ENCODE data around the gene B4GALT1.
A peak's percentile ranks its signal among the peaks of the same experiment; 100 is the strongest.

Gene B4GALT1, protein sequence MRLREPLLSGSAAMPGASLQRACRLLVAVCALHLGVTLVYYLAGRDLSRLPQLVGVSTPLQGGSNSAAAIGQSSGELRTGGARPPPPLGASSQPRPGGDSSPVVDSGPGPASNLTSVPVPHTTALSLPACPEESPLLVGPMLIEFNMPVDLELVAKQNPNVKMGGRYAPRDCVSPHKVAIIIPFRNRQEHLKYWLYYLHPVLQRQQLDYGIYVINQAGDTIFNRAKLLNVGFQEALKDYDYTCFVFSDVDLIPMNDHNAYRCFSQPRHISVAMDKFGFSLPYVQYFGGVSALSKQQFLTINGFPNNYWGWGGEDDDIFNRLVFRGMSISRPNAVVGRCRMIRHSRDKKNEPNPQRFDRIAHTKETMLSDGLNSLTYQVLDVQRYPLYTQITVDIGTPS

GRCh38 chr9:33167084-33167971 lies at the start of gene B4GALT1:
B4GALT1 (minus strand) TSS chr9:33167336; CDS start chr9:33167169, 167 bp downstream.
- DNase-seq (ENCODE audit: low read depth in 3 of 3) = peak; percentile 96 to 98 (median 96)

DNA sequence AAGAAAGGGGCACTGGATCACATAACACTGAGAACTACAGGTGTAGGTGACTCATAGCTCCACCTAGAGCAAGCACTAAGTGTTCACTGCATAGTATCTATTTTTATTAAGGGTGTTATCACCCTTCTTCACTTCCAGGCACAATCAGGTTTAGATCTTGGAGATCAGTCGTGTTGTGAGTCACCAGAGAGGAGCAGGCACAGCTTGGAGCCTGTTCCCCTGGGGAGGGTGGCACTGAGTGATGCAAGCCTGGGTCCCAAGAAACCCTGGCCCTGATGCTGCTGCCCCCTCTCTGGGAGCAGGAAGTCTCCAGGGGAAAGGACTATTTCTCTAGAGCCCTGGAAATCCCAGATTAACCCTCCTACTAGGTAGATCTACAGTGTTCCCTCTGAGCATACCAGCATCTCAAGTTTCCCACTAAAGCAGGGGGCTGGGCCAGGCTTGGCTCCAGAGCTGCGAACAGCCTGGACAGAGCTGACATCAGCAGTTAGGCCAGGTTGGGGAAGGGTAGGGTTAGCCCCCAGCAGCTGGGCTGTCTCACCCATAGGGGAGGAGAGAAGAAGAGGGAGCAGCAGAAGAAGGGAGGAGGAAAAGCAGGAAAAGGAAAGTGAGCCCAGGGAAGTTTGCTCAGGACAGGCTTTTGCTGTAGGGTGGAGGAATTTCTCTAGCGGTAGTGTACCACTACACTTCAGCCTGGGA lies 44.7 kb upstream of the B4GALT1 start:
- DNase-seq (ENCODE audit: low read depth in 3 of 3) = no peak

DNA sequence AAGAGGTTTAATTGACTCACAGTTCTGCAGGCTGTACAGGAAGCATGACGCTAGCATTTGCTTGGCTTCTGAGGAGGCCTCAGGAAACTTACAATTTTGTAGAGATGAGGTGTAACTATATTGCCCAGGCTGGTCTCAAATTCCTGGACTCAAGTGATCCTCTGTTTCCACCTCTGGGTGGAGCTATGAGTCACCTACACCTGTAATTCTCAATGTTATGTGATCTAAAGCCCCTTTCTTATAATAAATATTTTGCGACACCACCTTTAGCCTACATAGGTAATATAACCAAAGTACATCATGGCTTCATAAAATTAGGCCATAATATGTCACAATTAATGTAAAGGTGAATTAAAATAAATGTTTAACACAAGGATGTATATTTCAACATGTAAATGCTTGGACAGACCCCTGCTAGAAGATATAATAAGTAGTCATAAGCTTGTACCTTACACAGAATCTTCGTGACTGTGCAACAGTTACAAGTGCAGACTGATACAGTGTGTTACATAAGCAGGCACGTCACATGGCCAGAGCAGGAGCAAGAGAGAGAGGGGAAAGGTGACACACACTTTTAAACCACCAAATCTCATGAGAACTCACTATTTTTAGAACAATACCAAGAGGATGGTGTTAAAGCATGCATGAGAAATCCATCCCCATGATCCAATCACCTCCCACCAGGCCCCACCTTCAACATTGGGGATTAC lies 43.0 kb upstream of the B4GALT1 start:
- DNase-seq (ENCODE audit: low read depth in 3 of 3) = no peak

DNA sequence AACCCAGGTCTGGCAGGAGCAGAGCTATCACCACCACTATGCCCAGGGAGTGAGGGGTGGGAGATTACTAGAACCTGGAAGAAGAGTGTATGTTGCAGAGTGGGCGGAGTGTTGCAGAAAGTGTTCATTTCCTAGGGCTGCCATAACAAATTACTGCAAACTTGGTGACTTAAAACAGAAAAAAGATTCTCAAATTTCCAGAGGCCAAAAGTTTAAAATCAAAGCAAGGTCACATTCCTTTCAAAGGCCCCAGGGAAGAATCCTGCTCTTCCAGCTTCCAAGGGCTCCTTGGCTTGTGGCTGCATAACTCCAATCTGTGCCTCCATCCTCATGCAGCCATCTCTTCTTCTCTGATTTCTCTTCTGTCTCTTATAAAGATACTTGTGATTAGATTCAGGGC lies 42.3 kb upstream of the B4GALT1 start:
- no peak for DNase-seq (ENCODE audit: low read depth in 3 of 3)

- DNase-seq (ENCODE audit: low read depth in 3 of 3) = no peak
Observed at GRCh38 chr9:33202552-33203201, 35.5 kb upstream of the B4GALT1 start.

DNA sequence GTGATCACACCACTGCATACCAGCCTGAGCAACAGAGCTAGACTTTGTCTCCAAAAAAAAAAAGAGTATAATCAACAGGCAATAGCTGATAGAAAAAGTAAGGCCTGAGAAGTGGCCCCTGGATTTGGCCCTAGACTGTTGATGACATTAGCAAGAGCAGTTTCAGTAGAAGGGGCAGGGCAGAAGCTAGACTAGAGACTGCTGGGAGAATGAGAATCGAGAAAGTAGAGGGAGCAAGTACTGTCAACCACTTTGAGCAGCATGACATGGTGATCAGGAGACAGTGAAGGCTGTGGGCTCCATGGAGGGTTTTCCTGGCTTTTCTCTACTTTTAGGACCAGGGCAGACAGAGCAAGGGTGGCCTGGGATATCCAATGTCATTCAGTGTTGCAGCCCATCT lies 34.9 kb upstream of the B4GALT1 start:
- DNase-seq (ENCODE audit: low read depth in 3 of 3) = no peak

DNA sequence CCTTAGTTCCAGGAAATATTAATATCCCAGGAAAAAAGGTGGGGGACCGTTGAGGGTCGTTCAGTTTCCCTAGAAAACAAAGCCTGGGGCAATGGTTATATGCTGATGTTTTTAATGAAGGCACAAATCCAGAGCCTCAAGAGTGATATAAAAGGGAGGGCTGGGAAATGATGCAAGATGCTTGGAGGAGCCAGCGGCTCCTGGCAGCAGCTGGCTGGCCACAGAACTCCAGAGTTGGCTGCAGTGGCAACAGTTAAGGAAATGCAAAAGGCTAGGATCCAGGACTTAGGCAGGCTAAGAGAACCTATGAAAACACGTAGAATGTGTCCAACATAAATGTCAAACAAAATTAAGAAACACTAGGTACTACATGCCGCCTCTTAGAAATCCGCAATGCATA lies 31.0 kb upstream of the B4GALT1 start:
- DNase-seq (ENCODE audit: low read depth in 3 of 3) = no peak

GRCh38 chr9:33197279-33198152 lies 30.4 kb upstream of the B4GALT1 start:
- DNase-seq (ENCODE audit: low read depth in 3 of 3) = no peak

GRCh38 chr9:33196736-33197135 lies 29.6 kb upstream of the B4GALT1 start:
- no peak for DNase-seq (ENCODE audit: low read depth in 3 of 3)

GRCh38 chr9:33193818-33194217 lies 26.7 kb upstream of the B4GALT1 start:
- DNase-seq (ENCODE audit: low read depth in 3 of 3) = no peak

DNA sequence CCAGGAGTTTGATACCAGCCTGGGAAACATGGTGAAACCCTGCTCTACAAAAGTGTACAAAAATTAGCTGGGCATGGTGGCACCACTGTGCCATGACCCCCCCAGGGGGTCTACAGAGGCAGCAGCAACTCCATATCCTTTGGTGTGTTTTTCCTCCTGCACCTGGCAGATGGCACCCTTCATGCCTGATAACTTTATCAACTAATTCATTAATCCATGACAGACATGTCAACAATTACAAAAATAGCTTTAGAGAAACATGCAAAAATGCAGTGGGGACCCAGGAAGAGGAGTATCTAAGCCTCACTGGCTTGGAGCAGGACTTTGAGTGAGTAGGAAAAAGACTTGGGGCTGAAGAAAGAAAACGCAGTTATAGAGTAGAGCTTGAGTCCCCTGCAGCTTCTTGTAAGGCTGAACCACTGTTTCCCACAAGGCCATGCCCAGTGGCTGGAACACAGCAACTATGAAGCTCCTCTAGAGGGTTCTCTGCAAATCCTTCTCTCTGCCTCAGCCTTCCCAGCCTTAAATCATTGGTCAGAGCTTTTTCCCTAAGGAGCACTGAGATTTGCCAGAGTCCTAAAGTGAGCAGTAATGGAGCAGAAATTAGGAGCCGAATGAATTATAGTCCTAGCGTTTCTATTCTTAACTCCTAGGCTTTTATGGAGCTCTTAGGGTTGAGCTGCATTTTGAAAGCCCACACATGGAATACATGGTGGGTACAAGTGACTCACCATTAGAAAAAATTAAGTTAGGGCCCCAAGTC lies 25.5 kb upstream of the B4GALT1 start:
- no peak for DNase-seq (ENCODE audit: low read depth in 3 of 3)

DNA sequence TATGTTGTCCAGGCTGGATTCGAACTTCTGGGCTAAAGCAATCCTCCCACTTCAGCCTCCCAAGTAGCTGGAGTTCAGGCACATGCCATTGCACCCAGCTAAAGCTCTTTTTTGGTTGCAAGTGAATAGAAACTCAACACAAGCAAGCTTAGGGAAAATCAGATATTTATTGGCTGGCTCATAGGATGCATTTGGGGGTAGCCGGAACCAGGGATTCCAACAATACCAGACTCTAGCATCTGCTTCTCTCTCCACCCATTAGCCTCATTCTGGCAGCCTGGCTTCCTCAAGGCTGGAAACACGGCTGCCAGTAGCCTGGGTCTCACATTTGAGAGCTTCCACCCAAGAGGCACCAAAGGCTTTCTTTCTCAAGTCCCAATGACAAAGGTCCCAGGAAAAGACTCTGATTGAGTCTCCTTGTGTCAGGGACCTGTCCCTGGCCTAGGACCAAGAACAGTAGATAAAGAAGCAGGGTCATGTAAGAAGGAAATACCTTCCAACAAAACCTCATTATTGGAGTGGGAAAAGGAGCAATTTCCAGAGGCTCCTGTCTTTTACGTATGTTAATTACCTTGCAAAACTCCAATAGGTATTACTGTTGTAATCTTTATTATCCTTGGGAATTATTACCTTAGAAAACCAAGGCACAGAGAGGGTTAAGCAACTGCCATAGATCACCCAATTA lies 23.0 kb upstream of the B4GALT1 start:
- DNase-seq (ENCODE audit: low read depth in 3 of 3) = no peak

DNA sequence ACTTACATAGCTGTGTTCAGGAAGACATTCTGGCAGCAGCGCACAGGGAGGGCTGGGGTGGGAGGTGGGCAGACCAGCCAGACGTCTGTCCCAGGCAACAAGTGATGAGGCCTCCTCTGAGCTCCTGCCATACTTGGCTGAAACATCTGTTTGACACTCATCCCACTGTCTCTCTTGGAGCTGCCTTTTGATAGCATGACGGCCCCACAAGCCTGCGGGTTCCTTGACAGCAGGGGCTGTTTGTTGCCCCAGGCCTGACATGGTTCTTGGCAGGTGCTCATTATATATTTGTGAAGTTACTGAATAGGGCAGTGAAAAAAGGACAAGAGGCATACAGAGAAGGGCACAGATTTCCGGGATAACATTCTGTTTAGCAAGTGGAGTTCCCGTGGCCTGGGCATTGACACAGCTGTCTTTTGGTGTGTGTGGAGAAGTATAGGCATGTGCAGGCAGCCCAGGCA lies 22.2 kb upstream of the B4GALT1 start:
- DNase-seq (ENCODE audit: low read depth in 3 of 3) = no peak

DNA sequence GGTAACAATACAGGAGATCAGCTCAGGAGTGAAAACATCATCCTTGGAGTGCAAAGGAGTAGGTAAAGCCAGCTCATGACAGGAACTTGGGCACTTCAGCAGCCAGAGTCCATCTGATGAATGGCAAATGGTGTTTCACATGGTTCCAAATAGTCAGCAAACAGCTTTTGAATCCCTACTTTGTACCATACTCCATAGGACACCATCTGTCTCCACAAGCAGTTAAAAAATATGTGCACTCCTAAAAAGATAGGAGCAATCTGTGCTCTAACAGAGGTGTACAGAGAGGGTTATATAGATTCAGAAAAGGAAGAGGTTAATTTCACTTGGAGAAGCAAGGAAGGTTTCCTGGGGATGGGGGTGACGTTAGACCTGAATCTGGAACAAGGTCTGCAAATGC lies 21.6 kb upstream of the B4GALT1 start:
- no peak for DNase-seq (ENCODE audit: low read depth in 3 of 3)

GRCh38 chr9:33187519-33188218 lies 20.5 kb upstream of the B4GALT1 start:
- no peak for DNase-seq (ENCODE audit: low read depth in 3 of 3)

DNA sequence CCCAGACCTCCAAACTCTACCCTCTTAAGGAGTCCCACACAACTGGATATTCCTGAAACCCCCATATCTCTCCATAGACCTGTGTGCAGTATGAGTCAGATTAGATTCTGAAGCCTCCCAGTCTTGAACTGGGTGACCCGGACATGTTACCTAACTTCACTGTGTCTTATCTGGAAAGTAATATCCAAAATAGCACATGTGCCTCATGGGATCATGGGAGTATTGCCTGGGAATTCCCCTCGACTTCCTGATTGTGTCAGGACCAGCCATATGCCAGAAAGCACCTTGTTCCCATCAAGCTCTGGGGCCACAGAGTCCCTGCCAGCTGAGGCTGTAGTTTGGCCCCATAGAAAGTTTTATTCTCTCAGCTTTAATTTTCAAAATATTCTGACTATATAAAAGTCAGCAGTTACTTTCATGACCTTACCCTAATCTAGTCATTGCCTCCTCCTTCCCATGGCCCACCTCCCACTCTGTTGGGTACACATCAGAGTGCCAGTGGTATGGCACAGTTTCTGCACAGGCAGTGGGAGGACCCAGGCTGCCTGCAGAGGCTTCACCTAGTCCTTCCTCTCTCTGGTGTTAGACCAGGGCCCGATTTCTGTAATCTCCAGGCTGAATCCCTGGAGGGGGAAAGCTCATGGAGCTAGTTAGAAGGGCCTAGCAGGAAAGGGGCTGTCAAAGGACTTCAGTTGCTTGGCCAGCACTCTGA lies 19.5 kb upstream of the B4GALT1 start:
- DNase-seq (ENCODE audit: low read depth in 3 of 3) = no peak

GRCh38 chr9:33185858-33186257 lies 18.7 kb upstream of the B4GALT1 start:
- no peak for DNase-seq (ENCODE audit: low read depth in 3 of 3)
